GM19023 (cell line): Measurements from ENCODE around the gene RNF19B.

ENCODE experiments used
- ATAC-seq: cut with Tn5 transposase; IDR thresholded peaks from one replicate; pipeline ENCODE4 v1.9.1; 2021; ENCODE audit warnings: mild to moderate bottlenecking, moderate library complexity; ENCODE audit not compliant: unreplicated experiment

The RNF19B gene

GRCh38 chr1:32971156-32971555 lies 6.5 kb upstream of the RNF19B start:
- ATAC-seq, result no peak

- no peak for ATAC-seq
Measured at GRCh38 chr1:32969566-32969965, 5.0 kb upstream of the RNF19B start.

GRCh38 chr1:32967888-32968568 lies 3.4 kb upstream of the RNF19B start:
- ATAC-seq, result no peak

- no peak for ATAC-seq
Measured at GRCh38 chr1:32966900-32967299, 2.3 kb upstream of the RNF19B start.

- ATAC-seq, result no peak
Measured at GRCh38 chr1:32965251-32965747, 690 bp upstream of the RNF19B start.

- ATAC-seq, result peak; percentile 26
Measured at GRCh38 chr1:32963746-32964460, 706 bp downstream of the RNF19B start.

- ATAC-seq, result no peak
Measured at GRCh38 chr1:32962248-32962896, 2.2 kb downstream of the RNF19B start.

GRCh38 chr1:32960819-32961355 lies 3.7 kb downstream of the RNF19B start:
- ATAC-seq, result no peak

GRCh38 chr1:32960342-32960741 lies 4.3 kb downstream of the RNF19B start:
- ATAC-seq, result no peak

GRCh38 chr1:32958827-32959226 lies 5.8 kb downstream of the RNF19B start:
- ATAC-seq, result no peak

GRCh38 chr1:32957017-32957416 lies 7.6 kb downstream of the RNF19B start:
- ATAC-seq, result no peak

GRCh38 chr1:32954168-32954567 lies 10.4 kb downstream of the RNF19B start:
- no peak for ATAC-seq

- ATAC-seq, result no peak
Measured at GRCh38 chr1:32953495-32953894, 11.1 kb downstream of the RNF19B start.

GRCh38 chr1:32949519-32949918 lies 15.1 kb downstream of the RNF19B start:
- no peak for ATAC-seq

- ATAC-seq, result no peak
Measured at GRCh38 chr1:32948905-32949304, 15.7 kb downstream of the RNF19B start.

GRCh38 chr1:32948390-32948722 lies 16.3 kb downstream of the RNF19B start:
- ATAC-seq, result no peak

GRCh38 chr1:32947669-32948389 lies 16.8 kb downstream of the RNF19B start:
- ATAC-seq, result no peak

- no peak for ATAC-seq
Measured at GRCh38 chr1:32946413-32946812, 18.2 kb downstream of the RNF19B start.

GRCh38 chr1:32944180-32944579 lies 20.4 kb downstream of the RNF19B start:
- no peak for ATAC-seq

GRCh38 chr1:32939655-32940371 lies 24.8 kb downstream of the RNF19B start:
- ATAC-seq, result no peak
